ENCODE data around the gene ARAP1.
"Not testable (repeated sequence)": the region's sequence is repeated elsewhere in the genome, so short reads cannot be mapped to it uniquely, and the experiment has no call there.

Gene ARAP1

DNA sequence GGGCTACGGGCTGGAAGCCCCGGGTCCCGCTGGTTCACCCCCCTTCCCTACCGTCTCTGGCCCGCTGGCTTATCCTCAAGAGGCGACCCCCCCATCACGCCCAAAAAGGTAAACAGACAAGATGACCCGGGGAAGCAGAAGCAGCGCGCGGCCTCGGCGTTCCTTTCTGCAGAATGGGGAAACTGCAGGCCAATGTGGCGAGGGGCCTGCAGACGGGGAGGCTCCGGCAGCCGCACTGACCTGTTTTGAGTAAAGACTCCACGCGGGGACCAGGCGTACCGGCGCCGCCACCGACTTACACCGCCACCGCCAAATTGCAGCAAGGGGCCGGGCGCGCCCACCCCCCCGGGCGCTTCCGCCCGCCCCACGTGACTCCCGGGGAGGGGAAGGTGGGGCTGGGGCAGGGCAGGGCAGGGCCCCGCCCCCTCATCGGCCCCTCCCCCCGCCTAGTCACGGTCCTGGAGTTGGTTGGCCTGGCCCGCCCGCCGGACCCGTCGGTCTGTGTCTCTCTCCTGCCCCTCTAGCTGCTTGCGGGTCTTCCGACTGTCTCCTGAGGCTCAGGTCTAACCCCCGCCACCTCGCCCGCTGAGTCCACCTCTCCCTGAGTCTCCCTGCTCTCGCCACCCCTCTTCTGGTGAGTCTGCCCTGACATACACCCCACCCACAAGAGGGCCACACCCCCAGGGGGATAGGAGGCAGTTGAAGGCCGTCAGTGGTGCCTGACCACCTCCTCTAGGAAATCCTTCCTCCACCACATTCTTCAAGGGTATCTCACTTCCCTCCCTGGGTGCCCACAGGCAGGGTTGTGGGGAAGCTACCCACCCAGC lies at the start of gene ARAP1:
Gene ARAP1 (minus strand): TSS at position 321 of the 827 bp plus-strand sequence. CDS start 25,280 bp downstream, outside the sequence.
- DNase-seq = peak; percentile 73

DNA sequence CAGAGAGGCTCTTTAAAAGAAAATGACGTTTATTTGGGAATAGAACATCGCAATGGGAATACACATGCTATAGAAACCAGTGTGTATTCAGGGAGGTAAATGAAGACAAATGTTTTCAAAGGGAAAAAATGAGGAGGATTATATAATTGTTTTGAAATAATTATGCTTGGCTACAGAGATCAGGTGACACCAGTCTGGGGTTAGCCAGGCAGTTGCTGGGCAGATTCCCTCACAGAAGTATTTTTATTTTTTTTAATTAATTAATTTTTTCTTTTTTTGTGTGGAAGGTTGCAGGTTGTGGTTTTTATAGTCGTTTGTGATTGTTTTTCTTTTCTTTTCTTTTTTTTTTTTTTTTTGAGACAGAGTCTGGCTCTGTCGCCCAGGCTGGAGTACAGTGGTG lies 47.2 kb upstream of the ARAP1 start:
- DNase-seq = no peak

GRCh38 chr11:72798361-72798760 lies 46.2 kb upstream of the ARAP1 start:
- no peak for DNase-seq

DNA sequence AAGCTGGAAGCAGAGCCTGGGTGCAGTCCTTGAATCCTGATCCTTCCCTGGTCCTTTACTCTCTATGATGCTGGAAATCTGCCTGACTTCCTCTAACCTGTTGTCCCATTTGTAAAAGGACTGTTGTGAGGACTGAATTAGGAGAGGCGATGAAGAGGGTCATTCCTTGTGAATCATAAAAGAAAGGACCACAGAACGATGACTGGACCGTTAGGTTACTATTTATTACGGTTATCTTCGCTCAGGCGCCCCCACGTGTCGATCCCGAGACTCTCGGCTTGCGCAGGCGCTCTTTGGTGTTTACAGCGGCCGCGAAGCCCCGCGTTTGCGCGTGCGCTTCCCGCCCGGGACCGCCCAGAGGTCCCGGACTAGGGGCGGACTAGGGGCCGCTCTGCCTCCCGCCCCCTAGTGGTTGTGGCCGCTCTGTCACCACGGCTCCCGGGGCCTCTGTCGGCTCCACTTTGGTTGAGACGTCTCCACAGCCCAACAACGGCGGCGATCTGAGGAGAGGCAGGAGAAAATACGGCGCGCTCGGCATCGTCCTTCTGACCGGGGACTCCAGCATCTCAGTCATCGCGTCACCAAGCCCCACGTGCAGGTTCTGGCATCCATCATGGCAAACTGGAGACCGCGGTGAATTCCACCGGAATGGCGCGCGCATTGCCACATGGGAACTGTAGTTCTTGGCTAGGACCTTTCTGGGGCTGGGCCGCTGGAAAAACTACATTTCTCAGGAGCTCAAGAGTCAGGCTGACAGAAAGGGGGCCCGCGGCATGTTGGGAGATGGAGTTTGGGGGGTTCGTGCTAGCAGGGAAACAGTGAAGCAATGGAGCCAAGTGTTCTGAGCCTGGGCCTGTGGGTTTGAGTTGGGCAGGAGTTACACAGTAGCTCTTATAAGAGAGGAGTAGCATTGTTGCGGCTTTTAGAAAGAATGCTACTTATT lies 41.5 kb upstream of the ARAP1 start, which contains the start of gene STARD10:
Gene STARD10 (minus strand): TSS at position 623 of the 943 bp plus-strand sequence. CDS start 12,866 bp downstream, outside the sequence.
- DNase-seq = peak; percentile 93

DNA sequence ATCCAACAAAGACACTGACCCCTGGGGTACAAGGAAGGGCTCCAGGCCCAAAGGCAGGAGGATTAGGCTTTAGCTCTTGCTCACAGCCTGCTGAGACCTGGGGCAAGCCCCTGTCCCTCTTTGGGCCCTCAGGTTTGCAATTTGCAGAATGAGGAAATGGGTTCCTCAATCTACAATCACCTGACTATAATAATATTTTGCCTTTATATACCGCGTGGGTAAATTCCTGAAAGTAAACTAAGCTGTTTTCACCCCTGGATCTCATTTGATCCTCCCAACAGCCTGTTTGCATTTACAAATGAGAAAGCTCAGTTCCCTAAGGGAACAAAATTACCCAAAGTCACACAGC lies 40.8 kb upstream of the ARAP1 start:
- no peak for DNase-seq

GRCh38 chr11:72792437-72793021 lies 40.3 kb upstream of the ARAP1 start:
- DNase-seq = no peak

GRCh38 chr11:72791228-72791627 lies 39.0 kb upstream of the ARAP1 start:
- not testable (repeated sequence) for DNase-seq

GRCh38 chr11:72789493-72790131 lies 37.4 kb upstream of the ARAP1 start:
- DNase-seq = no peak

DNA sequence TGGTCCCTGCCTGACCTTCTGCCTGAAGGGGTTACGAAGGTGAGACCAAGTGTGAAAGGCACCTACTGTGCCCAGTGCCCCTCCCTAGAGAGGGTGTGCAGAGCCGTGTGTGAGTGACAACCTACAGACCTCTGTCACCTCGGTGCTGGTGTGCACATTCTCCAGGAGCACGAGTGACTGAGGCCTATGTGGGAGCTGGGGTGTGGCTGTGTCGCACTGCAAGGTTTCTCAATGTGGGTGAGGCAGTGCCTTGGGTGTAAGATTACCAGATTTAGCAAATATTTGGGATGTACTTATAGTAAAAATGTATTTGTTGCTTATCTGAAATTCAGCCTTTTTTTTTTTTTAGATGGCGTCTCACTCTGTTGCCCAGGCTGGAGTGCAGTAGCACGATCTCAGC lies 36.0 kb upstream of the ARAP1 start:
- DNase-seq = no peak

DNA sequence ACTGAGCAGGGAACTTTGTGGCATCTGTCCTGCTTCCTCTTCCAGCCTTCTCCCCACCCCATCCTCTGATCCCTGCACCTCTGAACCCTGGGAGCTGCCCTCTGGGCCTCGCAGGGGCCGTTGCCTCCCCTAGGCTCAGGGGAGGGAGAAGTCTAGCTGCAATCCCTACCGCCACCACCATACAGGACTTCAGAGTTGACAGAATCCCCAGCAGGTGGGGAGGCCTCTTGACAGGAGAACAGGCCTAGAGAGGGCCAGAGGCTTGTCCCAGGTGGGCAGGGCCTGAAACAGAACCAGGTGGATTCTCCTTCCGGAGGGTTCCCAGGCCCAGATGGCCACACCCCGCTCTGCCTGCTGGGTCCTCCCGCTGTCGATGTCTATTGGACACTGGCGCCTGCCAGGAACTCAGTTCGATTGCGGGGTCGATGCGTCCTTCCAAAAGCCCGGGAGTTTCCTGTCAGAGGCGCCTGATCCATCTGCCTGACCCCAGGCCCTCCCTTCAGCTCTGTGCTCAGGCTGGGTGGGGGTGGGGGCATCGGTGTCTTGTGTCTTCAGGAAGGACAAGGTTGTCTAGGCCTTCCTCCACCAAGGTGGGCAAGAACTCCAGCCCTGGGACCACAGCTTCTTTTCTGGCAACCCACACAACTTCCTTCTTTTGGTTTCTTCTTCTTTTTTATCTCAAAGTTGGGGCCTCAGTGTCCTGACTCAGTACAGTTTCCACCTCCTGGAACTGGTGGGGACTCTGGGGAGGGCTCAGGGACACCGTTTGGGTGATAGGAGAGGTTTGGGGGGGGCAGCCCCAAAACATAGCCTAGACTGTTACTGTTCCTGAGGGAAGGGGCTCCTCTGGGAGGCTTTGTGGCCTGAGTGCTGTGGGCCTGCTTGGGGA lies 35.3 kb upstream of the ARAP1 start:
- DNase-seq = no peak

- DNase-seq = no peak
These were observed 34.4 kb upstream of the ARAP1 start for GRCh38 chr11:72786305-72787215.

DNA sequence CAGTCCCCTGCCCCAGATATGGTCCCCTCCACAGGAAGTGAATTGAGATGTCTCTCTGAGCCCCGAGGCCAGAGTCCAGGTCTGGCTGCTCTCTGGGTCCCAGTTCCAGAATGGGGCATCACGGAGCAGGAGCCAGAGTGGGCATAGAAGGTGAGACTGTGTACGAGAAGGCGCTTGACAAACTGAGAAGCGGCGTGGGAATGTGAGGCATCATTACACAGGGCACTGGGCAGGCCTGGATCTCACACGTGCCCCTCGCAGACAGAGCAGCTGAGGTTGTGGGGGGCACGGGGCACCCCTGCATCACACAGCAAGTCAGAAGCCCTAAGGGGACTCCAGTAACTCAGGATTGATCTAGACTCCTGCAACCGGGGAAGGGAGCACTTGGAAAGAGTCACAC lies 32.5 kb upstream of the ARAP1 start:
- no peak for DNase-seq

GRCh38 chr11:72783144-72783905 lies 31.1 kb upstream of the ARAP1 start:
- DNase-seq = no peak

DNA sequence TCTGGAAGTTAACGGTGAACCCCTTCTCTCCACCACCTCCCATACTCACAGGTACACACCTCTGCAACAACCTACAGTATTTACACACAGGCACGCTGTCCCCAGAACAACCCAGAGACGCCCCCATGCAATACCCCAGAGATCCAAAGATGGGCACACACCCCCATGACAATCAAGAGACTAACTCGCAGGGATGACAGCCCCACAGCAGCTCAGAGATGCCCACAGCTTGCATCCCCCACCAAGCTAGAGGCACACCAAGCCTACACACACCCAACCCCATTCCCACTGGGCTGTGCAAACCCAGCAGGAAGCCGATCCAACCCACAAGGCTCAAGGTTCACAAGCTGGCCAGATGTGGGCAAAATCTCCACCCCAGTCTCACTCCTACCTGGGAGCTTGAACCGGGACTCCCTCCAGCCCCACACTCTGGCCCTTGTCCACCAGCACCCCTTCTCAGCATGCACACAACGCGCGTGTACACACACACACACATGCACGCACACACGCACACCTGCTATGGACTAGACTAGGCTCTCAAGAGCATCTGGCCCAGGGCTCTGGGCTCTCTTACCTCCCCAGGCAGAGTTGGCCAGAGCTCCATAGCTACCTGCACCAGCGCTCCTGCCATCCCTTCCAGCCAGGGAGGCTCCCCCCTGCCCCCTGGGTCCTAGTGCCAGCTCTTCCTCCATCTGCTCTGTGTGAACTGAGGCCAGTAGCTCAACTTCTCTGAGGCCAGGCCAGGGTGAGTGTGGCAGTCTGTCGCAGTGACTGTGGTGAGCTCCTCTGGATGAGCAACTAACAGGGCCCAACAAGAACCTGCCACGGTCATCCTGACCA lies 30.1 kb upstream of the ARAP1 start:
- no peak for DNase-seq

DNA sequence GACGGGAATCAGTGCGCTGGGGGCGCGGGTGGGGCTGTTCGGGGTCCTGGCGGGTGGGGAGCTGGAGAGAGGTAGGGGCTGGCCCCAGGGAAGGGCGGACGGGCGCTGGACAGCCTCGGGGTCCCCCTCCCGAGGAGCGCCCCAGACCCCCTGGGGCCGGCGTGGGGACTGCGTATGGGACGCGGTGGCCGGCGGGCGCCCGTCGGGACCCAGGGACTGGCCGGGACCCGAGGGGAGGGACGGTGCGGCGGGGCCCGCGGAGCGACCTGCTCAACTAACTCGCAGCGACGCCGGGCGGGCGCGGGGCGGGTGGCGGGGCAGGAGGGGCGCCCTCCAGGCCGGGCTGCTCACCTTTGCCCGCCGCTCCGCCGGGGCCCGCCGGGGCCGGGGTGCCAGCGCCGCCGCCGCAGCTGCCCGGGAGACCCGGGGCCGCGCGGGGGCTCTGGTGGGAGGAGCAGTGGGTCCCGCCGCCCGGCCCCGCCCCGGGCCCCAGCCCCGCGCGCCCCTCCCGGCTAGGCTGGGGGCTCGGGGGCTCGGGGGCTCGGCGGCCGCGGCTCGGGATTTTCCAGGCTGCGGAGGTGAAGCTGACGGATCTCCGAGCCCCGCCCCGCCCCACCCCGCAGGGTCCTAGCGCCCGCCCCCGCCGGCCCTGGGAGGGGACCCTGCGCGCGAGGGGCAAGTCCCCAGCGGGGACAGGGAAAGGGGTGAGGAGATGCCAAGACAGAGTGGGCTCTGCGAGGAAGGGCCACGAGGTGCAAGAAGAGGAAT lies 29.3 kb upstream of the ARAP1 start:
- DNase-seq = peak; percentile 49

DNA sequence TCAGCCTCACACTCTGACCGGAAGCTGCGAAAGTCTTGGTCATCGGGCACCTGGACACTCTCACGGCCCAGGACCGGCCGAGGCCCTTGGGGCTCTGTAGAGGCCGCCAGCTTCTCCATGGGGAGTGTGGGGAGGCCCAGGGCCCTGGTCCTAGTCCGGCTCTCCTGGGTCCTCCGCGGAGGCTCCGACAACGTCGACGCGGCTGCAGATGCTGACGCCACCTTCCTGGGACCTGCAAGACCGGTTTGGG lies 28.8 kb upstream of the ARAP1 start:
- DNase-seq = no peak

DNA sequence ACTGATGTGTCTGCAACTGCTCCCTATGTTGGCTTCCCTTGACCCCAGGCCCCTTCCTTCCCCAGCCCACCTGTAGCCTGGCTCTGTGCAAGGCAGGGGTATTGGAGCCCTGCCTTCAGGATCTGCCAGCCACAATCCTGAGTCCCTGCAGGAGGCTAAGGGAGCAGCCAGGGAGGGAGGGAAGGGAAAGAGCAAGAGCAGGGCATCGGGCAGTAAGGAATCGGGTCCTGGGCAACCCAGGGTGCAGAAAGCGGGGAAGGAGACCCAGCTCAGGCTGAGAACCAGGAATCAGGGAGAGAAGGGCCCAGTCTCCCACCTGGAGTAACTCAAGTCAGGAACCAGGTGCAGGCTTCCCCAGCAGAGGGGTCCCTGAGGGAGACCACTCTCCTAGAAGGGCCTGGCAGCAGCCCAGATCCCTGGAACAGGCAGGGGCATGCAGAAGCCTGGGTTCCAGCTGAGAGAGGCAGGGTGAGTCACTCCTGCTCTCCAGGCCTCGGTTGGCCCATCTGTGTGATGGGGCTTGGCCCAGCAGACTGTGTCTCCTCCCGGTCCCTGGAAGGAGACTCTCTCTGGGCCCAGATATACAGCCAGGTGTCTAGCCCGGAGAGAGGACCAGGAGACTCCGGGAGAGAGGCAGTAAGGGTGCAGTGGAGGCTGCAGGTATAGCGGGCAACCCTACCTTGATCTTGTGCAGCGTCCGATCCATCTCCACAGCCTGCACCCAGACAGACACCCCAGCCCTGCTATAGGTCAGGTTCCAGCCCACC lies 28.3 kb upstream of the ARAP1 start:
- DNase-seq = no peak

All from stimulated activated CD4-positive, alpha-beta T cell treated with anti-CD3 and anti-CD28 coated beads, Interleukin-4, amount 100 ng/mL, for 24 hours (primary cell).